Stimulated activated naive CD4-positive, alpha-beta T cell (primary cell): ENCODE data around the gene SSX5.
A peak's percentile ranks its signal among the peaks of the same experiment; 100 is the strongest.
"Not testable (repeated sequence)": the region's sequence is repeated elsewhere in the genome, so short reads cannot be mapped to it uniquely, and the experiment has no call there.

Source experiments
- DNase-seq, 6 experiments: peaks; one replicate each; lab custom pipeline; 2025; lab: John Stamatoyannopoulos, UW

SSX5 gene, protein sequence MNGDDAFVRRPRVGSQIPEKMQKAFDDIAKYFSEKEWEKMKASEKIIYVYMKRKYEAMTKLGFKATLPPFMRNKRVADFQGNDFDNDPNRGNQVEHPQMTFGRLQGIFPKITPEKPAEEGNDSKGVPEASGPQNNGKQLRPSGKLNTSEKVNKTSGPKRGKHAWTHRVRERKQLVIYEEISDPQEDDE

DNA sequence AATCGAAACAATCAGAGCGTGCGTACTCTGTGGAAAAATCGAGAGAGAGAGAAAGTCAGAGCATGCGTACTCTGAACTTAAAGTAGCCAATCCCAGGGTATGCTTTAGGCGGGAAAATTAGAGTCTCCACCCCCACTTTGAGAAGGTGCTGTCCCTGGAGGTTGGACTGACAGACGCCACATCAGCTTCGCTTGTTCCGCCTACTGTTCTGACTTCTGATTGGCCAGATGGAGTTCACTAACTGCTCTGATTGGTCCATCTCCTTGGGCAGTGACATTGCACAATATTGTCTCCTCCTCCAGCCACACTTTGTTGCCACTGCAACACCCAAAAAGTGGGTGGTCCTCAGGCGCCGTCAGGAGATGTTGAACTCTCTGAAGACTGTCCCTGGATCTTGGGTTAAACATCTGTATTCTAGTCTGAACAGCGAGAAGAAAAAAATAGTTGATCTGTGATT, at the start of gene SSX5:
SSX5 (minus strand) TSS at position 51 of the 457 bp plus-strand sequence. CDS start 1,437 bp downstream, outside the sequence.
- no peak for DNase-seq

GRCh38 chrX:48224196-48224595, 27.6 kb upstream of the SSX5 start:
- not testable (repeated sequence) for DNase-seq

DNA sequence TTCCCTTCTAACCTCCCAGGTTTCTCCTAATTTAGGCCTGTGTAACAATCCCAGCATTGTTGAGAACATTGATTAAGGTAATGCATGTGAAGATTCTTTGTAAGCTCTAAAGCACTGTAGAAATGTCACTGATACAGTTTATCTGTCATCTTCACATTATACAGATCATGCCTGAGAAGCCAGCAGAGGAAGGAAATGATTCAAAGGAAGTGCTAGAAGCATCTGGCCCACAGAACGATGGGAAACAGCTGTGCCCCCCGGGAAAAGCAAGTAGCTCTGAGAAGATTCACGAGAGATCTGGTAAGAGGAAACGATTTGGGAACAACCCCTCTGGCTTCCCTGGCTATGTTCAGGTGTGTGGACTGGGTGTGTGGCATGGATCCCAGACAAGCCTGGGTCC, 17.7 kb upstream of the SSX5 start:
- not testable (repeated sequence) for DNase-seq

DNA sequence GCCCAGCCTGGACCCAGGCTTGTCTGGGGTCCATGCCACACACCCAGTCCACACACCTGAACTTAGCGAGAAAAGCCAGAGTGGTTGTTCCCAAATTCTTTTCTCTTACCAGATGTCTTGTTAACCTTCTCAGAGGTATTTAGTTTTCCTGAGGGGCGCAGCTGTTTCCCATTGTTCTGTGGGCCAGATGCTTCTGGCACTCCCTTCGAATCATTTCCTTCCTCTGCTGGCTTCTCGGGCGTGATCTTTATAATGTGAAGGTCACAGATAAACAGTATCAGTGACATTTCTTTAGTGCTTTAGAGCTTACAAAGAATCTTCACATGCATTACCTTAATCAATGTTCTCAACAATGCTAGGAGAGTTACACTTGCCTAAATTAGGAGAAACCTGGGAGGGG, 6.6 kb downstream of the SSX5 start:
- DNase-seq, result not testable (repeated sequence)

DNA sequence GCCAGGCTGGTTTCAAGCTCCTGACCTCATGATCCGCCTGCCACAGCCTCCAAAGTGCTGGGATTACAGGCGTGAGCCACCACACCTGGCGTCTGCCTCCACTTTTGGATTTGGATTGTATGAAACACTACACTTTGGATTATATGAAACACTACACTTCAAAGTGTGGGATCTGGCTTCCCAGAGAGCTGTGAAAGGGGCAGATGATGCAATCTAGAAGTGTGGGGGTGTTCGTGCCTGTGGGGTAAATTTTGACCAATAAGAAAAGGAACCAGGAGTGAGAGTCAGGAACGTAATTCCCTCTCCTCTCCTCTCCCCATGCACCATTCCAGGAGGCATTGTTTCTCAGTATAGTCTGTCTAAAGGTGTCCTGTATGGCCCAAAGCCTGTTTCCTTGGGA, 14.7 kb downstream of the SSX5 start:
- DNase-seq, result not testable (repeated sequence)

- no peak for DNase-seq
Observed at GRCh38 chrX:48180811-48181210, 15.8 kb downstream of the SSX5 start.

DNA sequence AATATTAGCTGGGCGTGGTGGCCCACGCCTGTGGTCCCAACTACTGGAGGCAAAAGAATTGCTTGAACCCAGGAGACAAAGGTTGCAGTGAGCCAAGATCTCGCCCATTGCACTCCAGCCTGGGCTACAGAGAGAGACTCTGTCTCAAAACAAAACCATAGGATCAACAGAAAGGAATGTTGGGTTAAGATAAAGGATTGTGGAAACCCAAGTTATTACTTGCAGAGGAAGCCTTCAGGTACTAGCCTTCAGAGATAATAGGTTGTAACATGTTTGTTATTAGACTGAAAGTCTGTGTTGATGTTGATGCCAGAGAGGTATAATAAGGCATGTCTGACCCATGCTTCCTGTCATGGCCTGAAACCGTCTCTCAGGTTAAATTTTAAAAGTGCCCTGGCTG, 16.9 kb downstream of the SSX5 start:
- no peak for DNase-seq

- not testable (repeated sequence) for DNase-seq
Observed at GRCh38 chrX:48166322-48166721, 30.3 kb downstream of the SSX5 start.

DNA sequence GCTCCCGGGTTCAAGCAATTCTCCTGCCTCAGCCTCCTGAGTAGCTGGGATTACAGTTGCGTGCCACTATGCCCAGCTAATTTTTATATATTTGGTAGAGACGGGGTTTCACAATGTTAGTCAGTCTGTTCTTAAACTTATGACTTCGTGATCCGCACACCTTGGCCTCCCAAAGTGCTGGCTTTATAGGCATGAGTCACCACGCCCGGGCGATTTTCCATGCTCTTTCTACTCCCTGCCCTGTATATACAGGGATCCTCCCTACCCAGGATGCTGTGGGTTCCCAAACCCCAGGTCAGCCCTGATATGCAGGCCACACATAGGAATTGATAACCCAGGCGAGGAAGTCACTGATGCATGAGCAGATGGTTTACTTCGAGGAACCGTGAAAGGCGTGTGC, 31.4 kb downstream of the SSX5 start:
- no peak for DNase-seq

DNA sequence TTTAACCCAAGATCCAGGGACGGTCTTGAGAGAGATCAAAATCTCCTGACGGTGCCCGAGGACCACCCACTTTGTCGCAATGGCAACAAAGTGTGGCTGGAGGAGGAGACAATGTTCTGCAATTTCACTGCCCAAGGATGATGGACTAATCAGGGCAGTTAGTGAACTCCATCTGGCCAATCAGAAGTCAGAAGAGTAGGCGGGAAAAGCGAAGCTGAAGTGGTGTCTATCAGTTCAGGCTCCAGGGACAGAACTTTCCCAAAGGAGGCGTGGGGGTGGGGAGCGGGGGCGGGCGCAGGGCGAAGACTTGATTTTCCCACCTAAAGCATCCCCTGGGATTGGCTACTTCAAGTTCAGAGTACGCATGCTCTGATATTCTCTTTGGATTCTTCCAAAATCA, 40.6 kb downstream of the SSX5 start:
- no peak for DNase-seq

GRCh38 chrX:48154796-48155195, 41.8 kb downstream of the SSX5 start:
- DNase-seq, result no peak

- DNase-seq, result no peak
Observed at GRCh38 chrX:48153769-48154168, 42.8 kb downstream of the SSX5 start.

- not testable (repeated sequence) for DNase-seq
Observed at GRCh38 chrX:48142697-48143096, 53.9 kb downstream of the SSX5 start.

DNA sequence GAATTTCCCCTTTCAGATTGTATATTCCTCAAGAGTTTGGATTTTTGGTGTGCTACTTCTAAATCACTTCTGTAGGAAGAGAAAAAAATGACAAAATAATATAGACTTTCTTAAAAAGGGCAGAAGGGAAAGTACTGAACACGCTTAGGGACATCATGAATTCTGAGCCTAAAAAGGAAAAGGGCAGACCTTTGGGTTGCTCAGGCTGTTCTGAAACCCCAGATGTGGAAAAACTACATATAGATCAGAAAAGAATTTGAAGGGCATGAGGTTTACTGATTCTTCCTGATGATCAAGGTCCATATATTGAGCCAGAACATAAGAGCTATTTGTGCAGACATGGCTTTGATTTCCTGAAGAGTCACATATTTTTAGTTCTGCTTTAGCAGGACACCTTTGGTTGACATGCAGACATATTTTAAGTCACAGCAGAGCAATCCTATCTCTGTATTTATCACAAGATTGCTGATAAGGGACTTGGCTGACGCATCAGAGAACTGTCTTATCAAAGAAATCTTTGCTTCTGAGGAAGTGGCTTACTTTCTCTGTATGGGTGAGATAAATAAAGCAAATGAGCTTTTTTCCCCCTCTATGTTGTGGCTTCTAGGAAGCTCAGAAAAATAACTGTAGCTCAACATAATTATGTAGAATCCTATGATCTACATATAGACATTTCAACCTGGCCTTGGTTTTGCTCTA, 54.6 kb downstream of the SSX5 start:
- DNase-seq, result peak in 1 of 6 experiments; percentile 1

DNA sequence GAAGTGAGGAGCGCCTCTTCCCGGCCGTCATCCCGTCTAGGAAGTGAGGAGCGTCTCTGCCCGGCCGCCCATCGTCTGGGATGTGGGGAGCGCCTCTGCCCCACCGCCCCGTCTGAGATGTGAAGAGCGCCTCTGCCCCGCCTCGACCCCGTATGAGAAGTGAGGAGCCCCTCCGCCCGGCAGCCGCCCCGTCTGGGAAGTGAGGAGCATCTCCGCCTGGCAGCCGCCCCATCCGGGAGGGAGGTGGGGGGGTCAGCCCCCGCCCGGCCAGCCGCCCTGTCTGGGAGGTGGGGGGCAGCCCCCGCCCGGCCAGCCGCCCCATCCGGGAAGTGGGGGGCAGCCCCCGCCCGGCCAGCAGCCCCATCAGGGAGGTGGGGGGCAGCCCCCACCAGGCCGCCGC, 57.5 kb downstream of the SSX5 start:
- not testable (repeated sequence) for DNase-seq
